Peyer's patch (tissue), 4 donors: ENCODE results near the gene CORIN. TPM values are rescaled to one million over a fixed set of nuclear protein-coding genes. Genes with fewer than 3 reads are reported as not detected.

ENCODE experiments used
- DNase-seq, 3 donors: peaks; one replicate each; pipeline ENCODE4 v3.0.0-alpha.2; 2017 to 2019
- H3K27ac ChIP-seq, 4 donors: fragments of 200-600 bp; sonication (generic); one replicate each; pipeline ENCODE4 v1.5.1; 2016 to 2019
- H3K27me3 ChIP-seq, 2 donors: fragments of 200-600 bp; sonication (generic); one replicate each; pipeline ENCODE4 v1.5.1; 2019
- H3K36me3 ChIP-seq, 3 donors: fragments of 200-600 bp; sonication (generic); one replicate each; pipeline ENCODE4 v1.5.1; 2016 to 2019
- H3K4me1 ChIP-seq, 4 donors: fragments of 200-600 bp; sonication (generic); one replicate each; pipeline ENCODE4 v1.5.1; 2016 to 2019
- H3K4me3 ChIP-seq, 4 donors: fragments of 200-600 bp; sonication (generic); 1 replicate in 3 of 4; 2 replicates in 1 of 4; pipeline ENCODE4 v1.5.1; 2016 to 2019; ENCODE audit warnings: mild to moderate bottlenecking in 1 of 4
- H3K9me3 ChIP-seq, 4 donors: fragments of 200-600 bp; sonication (generic); one replicate each; pipeline ENCODE4 v1.5.1; 2016 to 2019; ENCODE audit warnings: mild to moderate bottlenecking in 1 of 4
- CTCF ChIP-seq, 6 experiments: fragments of 450-650 bp in 4 of 6; fragments of 200-600 bp in 2 of 6; sonication (generic) in 1 of 6; IDR thresholded peaks; one replicate each; pipeline ENCODE4 v1.5.1; 2017 to 2019; ENCODE audit warnings: antibody characterized with exemption in 6 of 6, mild to moderate bottlenecking in 3 of 6, moderate library complexity in 1 of 6
- POLR2A ChIP-seq, 2 donors: fragments of 450-650 bp; IDR thresholded peaks; one replicate each; pipeline ENCODE4 v1.5.1; 2017; ENCODE audit warnings: antibody characterized with exemption in 2 of 2, mild to moderate bottlenecking in 2 of 2, moderate library complexity in 2 of 2
- total RNA-seq, 4 donors: library from RNA; depleted of rRNA; stranded (reverse); fragments of >200 nt; gene quantifications; one replicate each; pipeline ENCODE4 v1.1.0, GENCODE V29; 2016

CORIN gene
- total RNA-seq, 4 donors from 2014 or later = 0.27 to 0.70 (median 0.57) TPM; not detected in 1

DNA sequence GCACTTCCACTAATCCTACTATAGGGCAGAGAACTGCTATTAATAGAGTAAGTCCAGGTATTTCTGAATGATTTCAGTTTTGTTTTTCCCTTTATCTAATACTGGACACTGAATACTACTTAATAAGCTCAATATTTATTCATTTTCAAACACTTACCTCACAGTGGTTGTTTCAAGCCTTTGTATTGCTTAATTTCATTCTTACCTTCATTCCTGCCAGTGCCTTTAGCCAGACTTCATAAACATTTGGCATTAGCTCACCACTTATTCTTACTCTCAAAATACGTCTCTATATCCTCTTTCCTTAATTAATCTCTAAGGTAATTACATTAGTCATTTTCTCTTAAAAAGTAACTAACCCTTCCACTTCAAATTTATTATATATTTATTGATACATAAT, 18.8 kb upstream of the CORIN start:
- Histone ChIP-seq H3K9me3 (no peaks in the 10 kb centered on the region), H3K27me3 (no peaks in the 10 kb centered on the region), H3K4me1 (no peaks in the 10 kb centered on the region), H3K36me3 (peaks cover 0 to 4% (median 0%) of the 10 kb centered on the region in 3 donors), H3K4me3 (no peak overlapping the region), H3K27ac (no peak overlapping the region)
- DNase-seq = no peak
- TF ChIP-seq POLR2A (IDR thresholded peaks at IDR 0.05) (no peak), CTCF (IDR thresholded peaks at IDR 0.05) (no peak)

DNA sequence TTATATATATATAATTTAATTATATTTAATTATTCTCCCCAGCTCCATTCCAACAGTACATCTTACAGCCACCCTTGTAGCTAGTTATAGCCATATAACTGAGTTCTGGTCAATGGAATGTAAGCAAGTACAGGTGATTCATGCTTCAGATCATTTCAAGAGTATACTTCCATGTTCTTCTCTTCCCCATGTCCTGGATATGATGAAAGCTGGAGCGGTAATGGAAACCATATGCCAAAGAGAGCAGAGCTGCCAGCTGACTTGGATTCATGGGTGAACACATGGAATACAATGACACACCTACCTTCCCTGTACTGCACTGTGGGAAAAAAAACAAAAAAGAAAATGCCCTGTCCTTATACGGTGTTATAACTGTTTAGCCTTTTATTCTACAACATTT, 17.5 kb upstream of the CORIN start:
- Histone ChIP-seq H3K36me3 (peaks cover 0 to 4% (median 0%) of the 10 kb centered on the region in 3 donors), H3K9me3 (no peaks in the 10 kb centered on the region), H3K27me3 (no peaks in the 10 kb centered on the region), H3K27ac (no peak overlapping the region), H3K4me1 (no peaks in the 10 kb centered on the region), H3K4me3 (no peak overlapping the region)
- no peak for DNase-seq
- TF ChIP-seq POLR2A (IDR thresholded peaks at IDR 0.05) (no peak), CTCF (IDR thresholded peaks at IDR 0.05) (no peak)

DNA sequence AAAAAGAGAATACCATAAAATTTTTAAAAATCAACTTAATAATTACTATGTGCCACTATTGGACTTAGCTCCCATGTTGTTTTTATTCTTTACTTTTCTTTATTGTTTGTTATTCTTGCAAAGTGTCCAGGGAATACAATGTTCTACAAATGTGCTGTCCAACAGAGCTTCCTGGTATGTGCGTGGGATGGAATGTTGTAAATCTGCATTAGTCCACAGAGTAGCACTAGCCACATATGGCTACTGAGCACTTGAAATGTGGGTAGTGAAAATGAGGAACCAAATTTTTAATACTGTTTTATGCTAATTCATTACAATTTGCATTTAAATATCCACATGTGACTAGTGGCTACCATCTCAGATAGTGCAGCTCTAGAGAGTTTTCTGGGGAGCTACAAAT, 14.3 kb upstream of the CORIN start:
- DNase-seq = no peak
- Histone ChIP-seq H3K27ac (no peak overlapping the region), H3K4me3 (no peak overlapping the region), H3K36me3 (peaks cover 0 to 17% (median 0%) of the 10 kb centered on the region in 3 donors), H3K4me1 (no peaks in the 10 kb centered on the region), H3K9me3 (no peaks in the 10 kb centered on the region), H3K27me3 (no peaks in the 10 kb centered on the region)
- TF ChIP-seq CTCF (IDR thresholded peaks at IDR 0.05) (no peak), POLR2A (IDR thresholded peaks at IDR 0.05) (no peak)

DNA sequence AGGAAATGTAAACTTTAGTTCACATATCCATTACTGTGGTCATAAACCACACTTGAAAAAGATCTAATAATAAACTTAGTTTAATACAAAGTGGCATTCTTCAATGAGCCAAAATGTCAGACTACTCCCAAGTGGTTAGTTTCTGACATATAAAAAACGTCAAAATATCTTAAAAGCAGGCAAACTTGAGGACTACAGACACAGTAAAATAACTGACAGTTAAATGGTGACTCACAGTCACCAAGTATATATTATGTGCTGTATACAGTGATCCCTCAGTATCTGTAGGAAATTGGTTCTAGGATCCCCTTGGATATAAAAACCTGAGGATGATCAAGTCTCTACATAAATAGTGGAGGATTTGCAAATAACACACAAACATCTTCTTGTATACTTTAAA, 11.6 kb upstream of the CORIN start:
- Histone ChIP-seq H3K27ac (no peak overlapping the region), H3K4me3 (no peak overlapping the region), H3K9me3 (no peaks in the 10 kb centered on the region), H3K4me1 (no peaks in the 10 kb centered on the region), H3K27me3 (no peaks in the 10 kb centered on the region), H3K36me3 (peaks cover 0 to 20% (median 0%) of the 10 kb centered on the region in 3 donors)
- DNase-seq = no peak
- TF ChIP-seq POLR2A (IDR thresholded peaks at IDR 0.05) = no peak

- no peaks in the 10 kb centered on the region for H3K9me3 ChIP-seq
- TF ChIP-seq POLR2A (IDR thresholded peaks at IDR 0.05) (no peak), CTCF (IDR thresholded peaks at IDR 0.05) (no peak)
- no peak overlapping the region for H3K4me3 ChIP-seq
These were observed 10.2 kb upstream of the CORIN start for GRCh38 chr4:47848041-47848440.

GRCh38 chr4:47842985-47843384, 5.1 kb upstream of the CORIN start:
- Histone ChIP-seq H3K4me3 (no peak overlapping the region), H3K27ac (no peak overlapping the region), H3K36me3 (peaks cover 0 to 12% (median 0%) of the 10 kb centered on the region in 3 donors), H3K4me1 (peaks cover 0 to under 1% (median 0%) of the 10 kb centered on the region in 4 donors), H3K9me3 (no peaks in the 10 kb centered on the region), H3K27me3 (no peaks in the 10 kb centered on the region)
- no peak for DNase-seq
- TF ChIP-seq CTCF (IDR thresholded peaks at IDR 0.05) (no peak), POLR2A (IDR thresholded peaks at IDR 0.05) (no peak)

More at GRCh38 chr4:47848041-47848440, 10.2 kb upstream of the CORIN start:
- DNase-seq = no peak
- H3K27ac ChIP-seq = no peak overlapping the region
- no peaks in the 10 kb centered on the region for H3K4me1 ChIP-seq
- no peaks in the 10 kb centered on the region for H3K27me3 ChIP-seq
- peaks cover 0 to 17% (median 0%) of the 10 kb centered on the region in 3 donors for H3K36me3 ChIP-seq
